ENCODE results near the gene PLA2G1B.

DNA sequence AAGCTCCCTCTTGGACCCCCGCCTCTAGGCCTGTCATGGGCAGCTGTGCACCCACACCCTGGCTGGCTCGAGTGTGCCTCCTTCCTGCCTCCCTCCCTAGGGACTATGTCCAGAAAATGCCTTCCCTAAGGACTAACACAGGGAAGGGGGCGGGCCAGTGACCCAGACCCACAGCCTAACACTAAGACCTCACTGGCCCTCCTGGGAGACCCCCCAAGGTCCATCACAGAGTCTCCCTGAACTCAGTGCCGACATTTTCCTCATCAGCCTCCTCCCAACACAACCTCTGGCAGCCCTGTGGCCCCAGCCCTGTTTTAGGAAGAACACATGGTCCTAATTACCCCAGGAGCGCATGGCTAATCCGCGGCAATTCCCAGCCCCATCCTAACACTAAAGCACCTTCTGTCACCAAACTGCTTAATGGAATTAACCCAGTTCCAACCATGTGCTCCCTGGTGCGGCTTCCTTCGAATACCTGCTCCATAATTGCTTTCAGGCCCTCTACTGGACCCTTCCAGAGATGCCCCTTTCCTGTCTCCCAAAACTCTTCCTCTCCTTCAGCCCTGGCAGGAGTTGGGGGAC is 35.8 kb upstream of the PLA2G1B start:
- no peak for TF ChIP-seq POLR2A (IDR thresholded peaks at IDR 0.05)
- TF ChIP-seq, protein P1, sequence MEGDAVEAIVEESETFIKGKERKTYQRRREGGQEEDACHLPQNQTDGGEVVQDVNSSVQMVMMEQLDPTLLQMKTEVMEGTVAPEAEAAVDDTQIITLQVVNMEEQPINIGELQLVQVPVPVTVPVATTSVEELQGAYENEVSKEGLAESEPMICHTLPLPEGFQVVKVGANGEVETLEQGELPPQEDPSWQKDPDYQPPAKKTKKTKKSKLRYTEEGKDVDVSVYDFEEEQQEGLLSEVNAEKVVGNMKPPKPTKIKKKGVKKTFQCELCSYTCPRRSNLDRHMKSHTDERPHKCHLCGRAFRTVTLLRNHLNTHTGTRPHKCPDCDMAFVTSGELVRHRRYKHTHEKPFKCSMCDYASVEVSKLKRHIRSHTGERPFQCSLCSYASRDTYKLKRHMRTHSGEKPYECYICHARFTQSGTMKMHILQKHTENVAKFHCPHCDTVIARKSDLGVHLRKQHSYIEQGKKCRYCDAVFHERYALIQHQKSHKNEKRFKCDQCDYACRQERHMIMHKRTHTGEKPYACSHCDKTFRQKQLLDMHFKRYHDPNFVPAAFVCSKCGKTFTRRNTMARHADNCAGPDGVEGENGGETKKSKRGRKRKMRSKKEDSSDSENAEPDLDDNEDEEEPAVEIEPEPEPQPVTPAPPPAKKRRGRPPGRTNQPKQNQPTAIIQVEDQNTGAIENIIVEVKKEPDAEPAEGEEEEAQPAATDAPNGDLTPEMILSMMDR (IDR thresholded peaks at IDR 0.05): no peak

All from lower leg skin (tissue), 3 donors.